Neural cell (in vitro differentiated cells): Measurements from ENCODE around the gene HACE1. TPM values are rescaled to one million over a fixed set of nuclear protein-coding genes. Genes with fewer than 3 reads are reported as not detected.

Experiments used
- H2AFZ ChIP-seq: fragments of 200-600, 300-800 bp; sonication (generic), shearing (Covaris generic); 2 replicates; pipeline ENCODE4 v1.6.0; 2014; ENCODE audit warnings: low read depth, mild to moderate bottlenecking, antibody characterized with exemption, low read length, moderate library complexity
- H3F3A ChIP-seq: fragments of 200-600 bp; shearing (Covaris generic); 2 replicates; pipeline ENCODE4 v1.6.1; 2016; ENCODE audit warnings: mild to moderate bottlenecking, moderate library complexity, mixed read lengths, antibody characterized with exemption, low read length; ENCODE audit not compliant: insufficient read depth, poor library complexity, severe bottlenecking
- H3K27ac ChIP-seq: fragments of 200-600, 300-800 bp; sonication (generic), shearing (Covaris generic); 2 replicates; pipeline ENCODE4 v1.5.1; 2014; ENCODE audit warnings: mild to moderate bottlenecking, low read length, moderate library complexity
- H3K27me3 ChIP-seq: fragments of 300-800, 200-600 bp; sonication (generic), shearing (Covaris generic); 2 replicates; pipeline ENCODE4 v1.6.0; 2014; ENCODE audit warnings: mild to moderate bottlenecking, low read depth, low read length, moderate library complexity; ENCODE audit not compliant: insufficient read depth
- H3K36me3 ChIP-seq: fragments of 300-800, 200-600 bp; sonication (generic), shearing (Covaris generic); 2 replicates; pipeline ENCODE4 v1.5.1; 2014; ENCODE audit warnings: mild to moderate bottlenecking, antibody characterized with exemption, low read length, moderate library complexity; ENCODE audit not compliant: insufficient read depth
- H3K4me2 ChIP-seq: fragments of 300-800, 200-600 bp; sonication (generic), shearing (Covaris generic); 2 replicates; pipeline ENCODE4 v1.6.0; 2014; ENCODE audit warnings: mild to moderate bottlenecking, low read length
- H3K4me3 ChIP-seq: fragments of 300-800, 200-600 bp; sonication (generic), shearing (Covaris generic); 2 replicates; pipeline ENCODE4 v1.5.1; 2014; ENCODE audit warnings: mild to moderate bottlenecking, low read length, moderate library complexity
- H3K79me2 ChIP-seq: fragments of 200-600 bp; shearing (Covaris generic); replicated peaks from 2 replicates; pipeline ENCODE4 v1.6.0; 2014; ENCODE audit warnings: mild to moderate bottlenecking, low read length, moderate library complexity; ENCODE audit not compliant: insufficient read depth
- H3K9ac ChIP-seq: fragments of 300-800, 200-600 bp; sonication (generic), shearing (Covaris generic); 2 replicates; pipeline ENCODE4 v1.6.1; 2016; ENCODE audit warnings: mild to moderate bottlenecking, low read length, mixed read lengths
- H3K9me2 ChIP-seq: fragments of 200-600 bp; shearing (Covaris generic); 2 replicates; pipeline ENCODE4 v1.6.1; 2016; ENCODE audit warnings: mild to moderate bottlenecking, low read length, mixed read lengths; ENCODE audit not compliant: insufficient read depth
- H3K9me3 ChIP-seq: fragments of 200-600, 300-800 bp; sonication (generic), shearing (Covaris generic); 2 replicates; pipeline ENCODE4 v1.6.1; 2016; ENCODE audit warnings: mild to moderate bottlenecking, mixed run types, low read length, moderate library complexity, mixed read lengths
- H4K20me1 ChIP-seq: fragments of 200-600 bp; shearing (Covaris generic); 2 replicates; pipeline ENCODE4 v1.6.1; 2016; ENCODE audit warnings: mild to moderate bottlenecking, mixed run types; ENCODE audit not compliant: insufficient read depth
- CTCF ChIP-seq: fragments of 450-650 bp; IDR thresholded peaks from 2 replicates; pipeline ENCODE4 v1.5.1; 2014; ENCODE audit warnings: antibody characterized with exemption, mild to moderate bottlenecking, moderate library complexity; ENCODE audit not compliant: poor library complexity, severe bottlenecking
- EP300 ChIP-seq: fragments of 450-650 bp; conservative IDR thresholded peaks from 2 replicates; pipeline ENCODE4 v1.6.1; 2014; ENCODE audit warnings: antibody characterized with exemption, mild to moderate bottlenecking, moderate library complexity; ENCODE audit not compliant: poor library complexity, severe bottlenecking
- EZH2 ChIP-seq: fragments of 200-600, 300-800 bp; shearing (Covaris generic), sonication (generic); IDR thresholded peaks from 2 replicates; pipeline ENCODE4 v1.6.1; 2014; ENCODE audit warnings: antibody characterized with exemption, low read length, borderline replicate concordance, mild to moderate bottlenecking; ENCODE audit not compliant: insufficient read depth, poor library complexity, severe bottlenecking
- MXI1 ChIP-seq: fragments of 450-650 bp; conservative IDR thresholded peaks from 2 replicates; pipeline ENCODE4 v1.6.1; 2014; ENCODE audit warnings: antibody characterized with exemption, mild to moderate bottlenecking; ENCODE audit not compliant: poor library complexity, severe bottlenecking
- POLR2AphosphoS5 ChIP-seq: IDR thresholded peaks from 2 replicates; pipeline ENCODE4 v1.6.1; 2012
- RAD21 ChIP-seq: fragments of 450-650 bp; conservative IDR thresholded peaks from 2 replicates; pipeline ENCODE4 v1.6.1; 2014; ENCODE audit warnings: antibody characterized with exemption, mild to moderate bottlenecking, moderate library complexity
- SMC3 ChIP-seq: fragments of 450-650 bp; conservative IDR thresholded peaks from 2 replicates; pipeline ENCODE4 v1.6.1; 2014; ENCODE audit warnings: antibody characterized with exemption, mild to moderate bottlenecking, moderate library complexity; ENCODE audit not compliant: poor library complexity
- TAF1 ChIP-seq: IDR thresholded peaks from 2 replicates; pipeline ENCODE4 v1.6.1; 2012; ENCODE audit warnings: low read depth
- polyA plus RNA-seq: library from polyadenylated mRNA; depleted of rRNA; stranded (reverse); fragments of >200 nt; gene quantifications from 2 replicates; pipeline ENCODE4 v1.2.3, GENCODE V29; 2014
- TF ChIP-seq, protein P1 (sequence below): IDR thresholded peaks from 2 replicates; pipeline ENCODE4 v1.6.1; 2012; ENCODE audit warnings: borderline replicate concordance

The HACE1 gene
- polyA plus RNA-seq, 1 donor from 2014 or later = 70.6 TPM

DNA sequence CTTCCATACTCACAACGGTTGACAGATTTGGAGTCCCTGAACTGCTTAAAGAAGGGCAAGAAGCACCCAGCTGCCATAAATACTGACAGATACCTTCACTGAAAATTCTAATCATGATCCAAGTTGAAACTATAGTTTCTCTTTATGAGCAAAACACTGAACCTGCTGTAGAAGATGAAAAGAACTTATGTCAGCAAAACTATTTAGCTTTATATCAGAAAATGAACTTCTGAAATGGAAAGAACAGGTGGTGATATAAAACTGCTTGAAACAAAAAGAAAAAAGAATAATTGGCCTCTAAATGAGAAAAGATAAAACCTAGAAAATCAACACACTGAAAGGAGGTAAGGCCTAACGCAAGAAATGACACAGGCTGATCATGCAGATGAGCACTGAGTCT, 72.4 kb downstream of the HACE1 start:
- H3K4me3 ChIP-seq = no peak overlapping the region
- no peaks in the 10 kb centered on the region for H3K9me3 ChIP-seq
- H3K4me2 ChIP-seq = no peak overlapping the region
- H3K36me3 ChIP-seq = no peaks in the 10 kb centered on the region
- H3F3A ChIP-seq = no peaks in the 10 kb centered on the region
- no peaks in the 10 kb centered on the region for H3K27me3 ChIP-seq
- no peaks in the 10 kb centered on the region for H3K79me2 ChIP-seq
- no peaks in the 10 kb centered on the region for H3K9me2 ChIP-seq
- TF ChIP-seq, protein P1, sequence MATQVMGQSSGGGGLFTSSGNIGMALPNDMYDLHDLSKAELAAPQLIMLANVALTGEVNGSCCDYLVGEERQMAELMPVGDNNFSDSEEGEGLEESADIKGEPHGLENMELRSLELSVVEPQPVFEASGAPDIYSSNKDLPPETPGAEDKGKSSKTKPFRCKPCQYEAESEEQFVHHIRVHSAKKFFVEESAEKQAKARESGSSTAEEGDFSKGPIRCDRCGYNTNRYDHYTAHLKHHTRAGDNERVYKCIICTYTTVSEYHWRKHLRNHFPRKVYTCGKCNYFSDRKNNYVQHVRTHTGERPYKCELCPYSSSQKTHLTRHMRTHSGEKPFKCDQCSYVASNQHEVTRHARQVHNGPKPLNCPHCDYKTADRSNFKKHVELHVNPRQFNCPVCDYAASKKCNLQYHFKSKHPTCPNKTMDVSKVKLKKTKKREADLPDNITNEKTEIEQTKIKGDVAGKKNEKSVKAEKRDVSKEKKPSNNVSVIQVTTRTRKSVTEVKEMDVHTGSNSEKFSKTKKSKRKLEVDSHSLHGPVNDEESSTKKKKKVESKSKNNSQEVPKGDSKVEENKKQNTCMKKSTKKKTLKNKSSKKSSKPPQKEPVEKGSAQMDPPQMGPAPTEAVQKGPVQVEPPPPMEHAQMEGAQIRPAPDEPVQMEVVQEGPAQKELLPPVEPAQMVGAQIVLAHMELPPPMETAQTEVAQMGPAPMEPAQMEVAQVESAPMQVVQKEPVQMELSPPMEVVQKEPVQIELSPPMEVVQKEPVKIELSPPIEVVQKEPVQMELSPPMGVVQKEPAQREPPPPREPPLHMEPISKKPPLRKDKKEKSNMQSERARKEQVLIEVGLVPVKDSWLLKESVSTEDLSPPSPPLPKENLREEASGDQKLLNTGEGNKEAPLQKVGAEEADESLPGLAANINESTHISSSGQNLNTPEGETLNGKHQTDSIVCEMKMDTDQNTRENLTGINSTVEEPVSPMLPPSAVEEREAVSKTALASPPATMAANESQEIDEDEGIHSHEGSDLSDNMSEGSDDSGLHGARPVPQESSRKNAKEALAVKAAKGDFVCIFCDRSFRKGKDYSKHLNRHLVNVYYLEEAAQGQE = no peak
- TF ChIP-seq EZH2 (no peak), TAF1 (no peak), POLR2AphosphoS5 (no peak), CTCF (no peak), RAD21 (no peak), SMC3 (no peak), MXI1 (no peak), EP300 (no peak)
- H2AFZ ChIP-seq = no peak overlapping the region
- no peak overlapping the region for H3K9ac ChIP-seq
- no peaks in the 10 kb centered on the region for H4K20me1 ChIP-seq
- no peak overlapping the region for H3K27ac ChIP-seq

GRCh38 chr6:104784884-104785283, 74.8 kb downstream of the HACE1 start:
- H3K4me3 ChIP-seq = peak overlapping the region; percentile 14
- no peaks in the 10 kb centered on the region for H4K20me1 ChIP-seq
- H3K79me2 ChIP-seq = no peaks in the 10 kb centered on the region
- no peak overlapping the region for H3K4me2 ChIP-seq
- no peaks in the 10 kb centered on the region for H3K27me3 ChIP-seq
- H3F3A ChIP-seq = no peaks in the 10 kb centered on the region
- H3K36me3 ChIP-seq = peaks cover 5% of the 10 kb centered on the region
- no peak overlapping the region for H2AFZ ChIP-seq
- H3K27ac ChIP-seq = peak overlapping the region; percentile 23
- H3K9me2 ChIP-seq = no peaks in the 10 kb centered on the region
- TF ChIP-seq RAD21 (no peak), MXI1 (no peak), EZH2 (no peak), EP300 (peak; percentile 93), TAF1 (no peak), CTCF (no peak), POLR2AphosphoS5 (peak; percentile 58), SMC3 (no peak)
- TF ChIP-seq, protein P1 = no peak
- H3K9ac ChIP-seq = no peak overlapping the region
- no peaks in the 10 kb centered on the region for H3K9me3 ChIP-seq
